H1 (cell line): Measurements from ENCODE around the gene ACVR1. TPM values are rescaled to one million over a fixed set of nuclear protein-coding genes. Genes with fewer than 3 reads are reported as not detected.

Source experiments
- BRCA1 ChIP-seq: IDR thresholded peaks from 2 replicates; pipeline ENCODE4 v1.6.1; 2012; ENCODE audit warnings: low read depth, low read length, improper control_type of control experiment
- EP300 ChIP-seq, 2 experiments: IDR thresholded peaks; 1 replicate in 1 of 2; 2 replicates in 1 of 2; pipeline ENCODE4 v1.6.1; 2011 to 2012; ENCODE audit warnings: low read depth in 2 of 2, low read length in 2 of 2, mild to moderate bottlenecking in 2 of 2, borderline replicate concordance in 1 of 2, inconsistent platforms in 1 of 2, moderate library complexity in 1 of 2
- polyA plus RNA-seq, 7 experiments: library from polyadenylated mRNA; depleted of rRNA in 3 of 7; stranded (reverse) in 5 of 7; unstranded in 2 of 7; fragments of >200 nt in 5 of 7; fragments of 200-250 nt in 2 of 7; gene quantifications; 1 replicate in 5 of 7; 2 replicates in 1 of 7; 4 replicates in 1 of 7; pipeline versions ENCODE4 v1.2.1 to v1.2.3, GENCODE V29; 2011 to 2013; ENCODE audit warnings: missing spikeins in 2 of 7, mixed read lengths in 2 of 7
- total RNA-seq: library from RNA; stranded (reverse); fragmentation: NEBNext Ultra II Directional; extraction: Animal tissue kit (Norgen Biotek cat#: 25700); gene quantifications from 2 replicates; pipeline ENCODE4 v1.2.1, GENCODE V29; 2021

The ACVR1 gene
- total and polyA plus RNA-seq, 2 of the 8 experiments (the other 6 are each of a cell fraction or from before 2014, with no cell fraction given): 8.5 to 17.7 TPM

- no peak for TF ChIP-seq EP300 (IDR thresholded peaks at IDR 0.05; ENCODE audit: borderline replicate concordance in 1 of 2, low read depth in 2 of 2, low read length in 2 of 2)
- TF ChIP-seq BRCA1: no peak
Measured at GRCh38 chr2:157897106-157897971, 21.2 kb upstream of the ACVR1 start (continued).
